ENCODE data around the gene ANKRD7.

The ANKRD7 gene

GRCh38 chr7:118217210-118217619 lies 7.3 kb upstream of the ANKRD7 start:
- H3K27ac ChIP-seq: no peak overlapping the region
- no peak for TF ChIP-seq CTCF (conservative IDR thresholded peaks at IDR 0.05)

- no peak overlapping the region for H3K27ac ChIP-seq
- no peak for TF ChIP-seq CTCF (conservative IDR thresholded peaks at IDR 0.05)
Observed at GRCh38 chr7:118218413-118219156, 5.9 kb upstream of the ANKRD7 start.

DNA sequence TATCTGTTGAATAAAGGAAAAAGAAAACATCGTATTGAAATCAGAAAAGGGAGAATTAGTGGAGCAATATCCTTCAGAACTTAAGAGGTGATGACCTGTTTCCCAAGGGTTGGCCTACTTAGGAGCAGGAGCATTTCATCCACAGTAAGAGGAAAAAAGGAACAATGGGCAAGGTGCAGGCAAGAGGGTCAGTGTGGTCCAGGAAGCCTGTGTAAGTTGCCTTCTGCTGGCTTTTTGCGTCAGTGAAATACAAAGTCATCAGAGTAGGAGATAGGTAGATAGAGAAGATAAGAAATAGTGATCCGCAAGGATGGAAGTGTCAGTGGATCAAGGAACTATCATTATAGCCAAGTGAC lies 5.4 kb upstream of the ANKRD7 start:
- TF ChIP-seq CTCF (conservative IDR thresholded peaks at IDR 0.05): no peak
- H3K27ac ChIP-seq: no peak overlapping the region

DNA sequence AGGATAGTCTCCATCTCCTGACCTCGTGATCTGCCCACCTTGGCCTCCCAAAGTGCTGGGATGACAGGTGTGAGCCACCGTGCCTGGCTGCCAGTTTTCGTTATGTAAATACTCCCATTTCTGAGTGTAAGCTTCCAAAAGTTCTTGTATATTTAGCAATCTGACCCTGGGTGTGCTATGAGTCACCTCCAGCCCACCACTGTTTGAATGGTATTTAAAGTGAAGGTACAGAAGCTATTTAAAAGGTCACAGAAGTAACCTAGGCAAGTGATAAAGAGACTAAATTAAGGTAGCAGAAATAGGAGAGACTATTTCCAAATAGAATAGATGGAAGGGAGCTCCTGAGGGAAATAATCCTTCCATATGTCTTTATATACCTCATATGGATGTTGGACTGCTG lies 3.9 kb upstream of the ANKRD7 start:
- H3K27ac ChIP-seq: no peak overlapping the region
- no peak for TF ChIP-seq CTCF (conservative IDR thresholded peaks at IDR 0.05)

DNA sequence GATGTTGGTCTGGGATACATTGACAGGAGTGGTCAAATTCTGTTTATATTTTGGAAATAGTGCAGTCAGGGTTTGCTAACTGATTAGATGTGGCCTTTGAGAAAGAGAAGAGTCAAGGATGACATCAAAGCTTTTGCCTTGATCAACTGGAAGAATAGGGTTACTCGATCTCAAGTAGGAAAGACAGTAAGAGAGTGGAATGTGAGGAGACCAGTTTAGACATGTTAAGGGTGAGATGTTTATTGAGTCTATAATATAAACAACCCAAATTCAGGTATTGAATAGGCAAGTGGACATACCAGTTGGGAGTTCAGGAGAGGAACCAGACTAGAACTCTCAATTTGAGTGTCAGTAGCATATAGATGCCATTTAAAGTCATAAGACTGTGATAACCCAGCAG lies 1.9 kb upstream of the ANKRD7 start:
- H3K27ac ChIP-seq: no peak overlapping the region
- no peak for TF ChIP-seq CTCF (conservative IDR thresholded peaks at IDR 0.05)

GRCh38 chr7:118232837-118233236 lies 8.3 kb downstream of the ANKRD7 start:
- H3K27ac ChIP-seq: no peak overlapping the region
- no peak for TF ChIP-seq CTCF (conservative IDR thresholded peaks at IDR 0.05)

DNA sequence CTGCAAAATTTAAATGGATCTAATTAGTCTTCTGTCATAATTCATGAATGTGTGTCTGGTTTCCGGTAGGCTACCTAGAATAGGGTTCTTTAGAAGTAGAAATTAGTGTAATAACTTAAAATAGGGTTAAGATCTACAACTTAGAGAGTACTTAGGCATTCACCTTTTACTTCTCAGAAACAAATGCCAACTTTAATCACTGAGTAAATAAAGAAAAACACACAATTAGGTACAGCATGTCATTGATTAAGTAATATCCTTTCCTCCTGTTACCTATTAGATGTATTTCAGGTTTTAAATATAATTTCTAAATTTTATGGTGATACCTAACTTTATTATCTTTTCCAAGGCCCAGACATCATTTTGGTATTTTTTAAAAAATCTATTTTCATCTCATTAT lies 9.3 kb downstream of the ANKRD7 start:
- H3K27ac ChIP-seq: no peak overlapping the region
- no peak for TF ChIP-seq CTCF (conservative IDR thresholded peaks at IDR 0.05)

All from VCaP (cell line).